Measurements from ENCODE around the gene MATN1. TPM values are rescaled to one million over a fixed set of nuclear protein-coding genes. Genes with fewer than 3 reads are reported as not detected.

Gene MATN1
- total RNA-seq, 1 experiment from 2014 or later: 0.12 TPM

- Histone ChIP-seq H3K27me3 (ENCODE audit: insufficient read depth, low read length) (no peaks in the 10 kb centered on the region), H3K27ac (ENCODE audit: low read depth, low read length) (no peak overlapping the region), H3K4me3 (replicated peaks in 1 of 2; ENCODE audit: low read depth in 1 of 2, low read length in 2 of 2) (no peak overlapping the region), H3K9me2 (ENCODE audit: insufficient read depth) (no peaks in the 10 kb centered on the region), H3K9ac (ENCODE audit: low read length) (no peak overlapping the region), H4K20me1 (ENCODE audit: insufficient read depth) (no peaks in the 10 kb centered on the region), H3K4me1 (ENCODE audit: control insufficient read depth in 1 of 2, insufficient read depth in 2 of 2, low read length in 2 of 2) (peaks cover 22 to 34% of the 10 kb centered on the region in 2 experiments), H3K79me2 (ENCODE audit: insufficient read depth, low read length) (no peaks in the 10 kb centered on the region), H3K4me2 (ENCODE audit: low read length) (no peak overlapping the region), H3K36me3 (ENCODE audit: control insufficient read depth in 1 of 2, insufficient read depth in 2 of 2, low read length in 2 of 2) (no peaks in the 10 kb centered on the region), H3K9me3 (ENCODE audit: control insufficient read depth in 1 of 2, insufficient read depth in 1 of 2, low read depth in 1 of 2, low read length in 2 of 2) (no peaks in the 10 kb centered on the region), H2AFZ (ENCODE audit: low read depth, low read length, poor library complexity, severe bottlenecking) (no peak overlapping the region)
- ATAC-seq (no peak), DNase-seq (ENCODE audit: low read depth, low spot score) (no peak)
- TF ChIP-seq CEBPB (IDR thresholded peaks at IDR 0.05; ENCODE audit: low read depth) (no peak), FOSL1 (IDR thresholded peaks at IDR 0.05; ENCODE audit: low read depth) (no peak), POLR2A (IDR thresholded peaks at IDR 0.05; ENCODE audit: borderline replicate concordance, extremely low read depth, insufficient read depth, insufficient read length) (no peak), RAD21 (IDR thresholded peaks at IDR 0.05; ENCODE audit: low read depth) (no peak), ZFX (IDR thresholded peaks at IDR 0.05) (no peak)
- CTCF ChIA-PET: interaction anchor here (3.4 to 4.4 kb wide), 2 partner anchors 57 to 190 kb away, joined by 56 to 210 read pairs; no protein-coding TSS in a partner anchor
- POLR2A ChIA-PET: no interaction called here
- RAD21 ChIA-PET (ENCODE audit: low non-redundant PET in 1 of 2, low total read pairs in 2 of 2, uncharacterized antibody in 2 of 2, unreplicated experiment in 2 of 2): no interaction called here
- intact Hi-C loops (cut with micrococcal nuclease): no loop called here
- BruUV-seq (replicated peaks): no TSS peak
Observed at GRCh38 chr1:30721341-30721793, 2.0 kb downstream of the MATN1 start.

DNA sequence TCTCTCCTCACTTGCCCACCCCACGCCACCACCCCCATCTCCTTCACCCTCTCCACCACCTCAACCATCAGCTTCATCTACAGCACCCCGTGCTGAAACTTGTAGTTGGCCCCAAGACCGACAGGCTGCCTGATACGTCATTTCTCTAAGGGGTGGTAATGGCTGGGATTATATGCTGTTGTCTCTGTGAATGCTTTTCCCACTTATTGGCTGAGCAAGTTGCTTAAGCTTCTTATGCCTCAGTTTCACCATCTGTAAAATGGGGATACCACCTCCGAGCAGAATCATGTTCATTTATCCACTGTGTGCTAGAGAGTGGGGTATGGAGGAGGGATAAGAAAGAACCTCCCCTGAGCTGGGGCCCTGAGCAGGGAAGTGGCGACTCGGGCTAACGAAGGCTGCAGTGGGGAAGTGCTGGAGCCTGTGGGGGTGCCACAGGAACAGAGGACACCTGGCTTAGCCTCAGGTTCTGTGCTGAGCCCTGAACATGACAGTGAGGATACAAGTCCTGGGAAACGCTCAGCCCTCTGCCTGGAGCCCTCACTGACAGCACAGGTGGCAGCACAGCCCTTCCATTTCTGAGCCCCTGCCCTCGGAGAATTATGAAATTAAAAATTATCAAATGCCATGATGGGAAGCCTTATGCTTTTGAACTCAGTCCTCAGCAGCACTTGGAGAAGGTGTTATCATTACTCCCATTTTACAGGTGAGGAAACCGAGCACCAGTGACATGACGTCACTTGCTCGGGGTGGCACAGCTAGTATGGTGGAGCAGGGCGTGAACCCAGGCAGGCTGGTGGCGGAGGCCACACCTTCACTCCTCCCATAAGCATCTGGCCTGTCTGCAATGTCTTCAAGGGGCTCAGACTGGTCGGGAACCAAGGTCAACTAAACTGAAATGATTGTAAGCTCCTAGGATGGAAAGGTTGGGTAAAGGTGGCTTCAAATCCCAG is 2.8 kb downstream of the MATN1 start:
- Histone ChIP-seq H3K27me3 (ENCODE audit: insufficient read depth, low read length) (no peaks in the 10 kb centered on the region), H2AFZ (ENCODE audit: low read depth, low read length, poor library complexity, severe bottlenecking) (no peak overlapping the region), H3K79me2 (ENCODE audit: insufficient read depth, low read length) (no peaks in the 10 kb centered on the region), H3K36me3 (ENCODE audit: control insufficient read depth in 1 of 2, insufficient read depth in 2 of 2, low read length in 2 of 2) (no peaks in the 10 kb centered on the region), H3K4me2 (ENCODE audit: low read length) (no peak overlapping the region), H3K27ac (ENCODE audit: low read depth, low read length) (no peak overlapping the region), H3K4me3 (replicated peaks in 1 of 2; ENCODE audit: low read depth in 1 of 2, low read length in 2 of 2) (no peak overlapping the region), H3K9me3 (ENCODE audit: control insufficient read depth in 1 of 2, insufficient read depth in 1 of 2, low read depth in 1 of 2, low read length in 2 of 2) (peaks cover 0 to 6% of the 10 kb centered on the region in 2 experiments; a peak in 1 of 4 replicates), H3K9me2 (ENCODE audit: insufficient read depth) (no peaks in the 10 kb centered on the region), H4K20me1 (ENCODE audit: insufficient read depth) (no peaks in the 10 kb centered on the region), H3K4me1 (ENCODE audit: control insufficient read depth in 1 of 2, insufficient read depth in 2 of 2, low read length in 2 of 2) (peaks cover 22 to 34% of the 10 kb centered on the region in 2 experiments), H3K9ac (ENCODE audit: low read length) (no peak overlapping the region)
- no TSS peak for BruUV-seq (replicated peaks)
- intact Hi-C loops (cut with micrococcal nuclease): no loop called here
- no peak for ATAC-seq
- ChIA-PET POLR2A (interaction anchor here (1.0 to 2.5 kb wide), 3 partner anchors 58 to 191 kb away, joined by 3 to 43 read pairs (median 10); no protein-coding TSS in a partner anchor), RAD21 (ENCODE audit: low non-redundant PET in 1 of 2, low total read pairs in 2 of 2, uncharacterized antibody in 2 of 2, unreplicated experiment in 2 of 2) (interaction anchor here (0.5 to 2.6 kb wide), 4 partner anchors 58 to 196 kb away, joined by 3 to 39 read pairs (median 19); no protein-coding TSS in a partner anchor), CTCF (interaction anchor here (1.2 to 4.4 kb wide), 5 partner anchors 38 to 190 kb away, joined by 3 to 210 read pairs (median 41); partner anchors contain the start of gene LAPTM5)
- DNase-seq (ENCODE audit: low read depth, low spot score): no peak
- TF ChIP-seq SRF (IDR thresholded peaks at IDR 0.05; ENCODE audit: low read depth): no peak
- TF ChIP-seq EZH2phosphoT487 (IDR thresholded peaks at IDR 0.05; ENCODE audit: borderline replicate concordance): no peak
- no peak for TF ChIP-seq MAX (IDR thresholded peaks at IDR 0.05)
- TF ChIP-seq FOSL1 (IDR thresholded peaks at IDR 0.05; ENCODE audit: low read depth): no peak
- no peak for TF ChIP-seq CBX3 (IDR thresholded peaks at IDR 0.05; ENCODE audit: low read depth)
- no peak for TF ChIP-seq YY1 (IDR thresholded peaks at IDR 0.05; ENCODE audit: extremely low read depth, insufficient replicate concordance, low read depth, low read length)
- no peak for TF ChIP-seq SP1 (IDR thresholded peaks at IDR 0.05; ENCODE audit: low read depth)
- TF ChIP-seq, protein P1, sequence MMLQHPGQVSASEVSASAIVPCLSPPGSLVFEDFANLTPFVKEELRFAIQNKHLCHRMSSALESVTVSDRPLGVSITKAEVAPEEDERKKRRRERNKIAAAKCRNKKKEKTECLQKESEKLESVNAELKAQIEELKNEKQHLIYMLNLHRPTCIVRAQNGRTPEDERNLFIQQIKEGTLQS (IDR thresholded peaks at IDR 0.05): no peak
- no peak for TF ChIP-seq POLR2A (IDR thresholded peaks at IDR 0.05; ENCODE audit: borderline replicate concordance, extremely low read depth, insufficient read depth, insufficient read length)
- TF ChIP-seq EGR1 (IDR thresholded peaks at IDR 0.05; ENCODE audit: low read depth): no peak
- TF ChIP-seq ZBTB33 (IDR thresholded peaks at IDR 0.05; ENCODE audit: extremely low read depth, insufficient replicate concordance, low read length): no peak
- no peak for TF ChIP-seq CEBPB (IDR thresholded peaks at IDR 0.05; ENCODE audit: low read depth)
